Vagina (tissue), 2 donors: ENCODE results near the gene HTR6. TPM values are rescaled to one million over a fixed set of nuclear protein-coding genes. Genes with fewer than 3 reads are reported as not detected.

ENCODE experiments used
- DNase-seq, 2 donors: peaks; one replicate each; pipeline ENCODE4 v3.0.0-alpha.2; 2017; ENCODE audit errors: extremely low spot score in 2 of 2
- H3K27ac ChIP-seq: fragments of 200-600 bp; sonication (generic); one replicate; pipeline ENCODE4 v1.5.1; 2019
- H3K27me3 ChIP-seq: fragments of 200-600 bp; sonication (generic); one replicate; pipeline ENCODE4 v1.5.1; 2019
- H3K36me3 ChIP-seq, 2 donors: fragments of 200-600 bp; sonication (generic); one replicate each; pipeline ENCODE4 v1.5.1; 2017 to 2019
- H3K4me1 ChIP-seq: fragments of 200-600 bp; sonication (generic); one replicate; pipeline ENCODE4 v1.5.1; 2019
- H3K4me3 ChIP-seq, 2 donors: fragments of 200-600 bp; sonication (generic); 1 replicate in 1 of 2; 2 replicates in 1 of 2; pipeline ENCODE4 v1.5.1; 2016 to 2019
- H3K9me3 ChIP-seq: fragments of 200-600 bp; sonication (generic); one replicate; pipeline ENCODE4 v1.5.1; 2019
- POLR2A ChIP-seq, 2 donors: fragments of 450-650 bp; IDR thresholded peaks; one replicate each; pipeline ENCODE4 v1.6.1; 2017; ENCODE audit warnings: antibody characterized with exemption in 2 of 2, mild to moderate bottlenecking in 2 of 2, moderate library complexity in 2 of 2
- POLR2AphosphoS5 ChIP-seq, 2 donors: sonication (generic); formaldehyde crosslinking; IDR thresholded peaks; one replicate each; pipeline ENCODE4 v1.9.0; 2017; ENCODE audit warnings: antibody characterized with exemption in 2 of 2, mild to moderate bottlenecking in 2 of 2, low read depth in 1 of 2; ENCODE audit not compliant: insufficient read depth in 1 of 2
- intact Hi-C: fragments of 100-400 bp; cut with DNase I; formaldehyde crosslinking; loops from one replicate; pipeline ENCODE4 v1.15.1; 2023
- total RNA-seq: library from RNA; depleted of rRNA; stranded (reverse); fragments of >200 nt; gene quantifications from one replicate; pipeline ENCODE4 v1.2.3, GENCODE V29; 2016
- TF ChIP-seq, protein P1 (sequence below), 3 experiments: fragments of 450-650 bp in 2 of 3; fragments of 200-600 bp in 1 of 3; sonication (generic) in 1 of 3; IDR thresholded peaks; one replicate each; pipeline ENCODE4 v1.5.1; 2017 to 2019; ENCODE audit warnings: antibody characterized with exemption in 3 of 3, mild to moderate bottlenecking in 2 of 3, moderate library complexity in 2 of 3

The HTR6 gene
- total RNA-seq, 1 donor from 2014 or later = not detected

DNA sequence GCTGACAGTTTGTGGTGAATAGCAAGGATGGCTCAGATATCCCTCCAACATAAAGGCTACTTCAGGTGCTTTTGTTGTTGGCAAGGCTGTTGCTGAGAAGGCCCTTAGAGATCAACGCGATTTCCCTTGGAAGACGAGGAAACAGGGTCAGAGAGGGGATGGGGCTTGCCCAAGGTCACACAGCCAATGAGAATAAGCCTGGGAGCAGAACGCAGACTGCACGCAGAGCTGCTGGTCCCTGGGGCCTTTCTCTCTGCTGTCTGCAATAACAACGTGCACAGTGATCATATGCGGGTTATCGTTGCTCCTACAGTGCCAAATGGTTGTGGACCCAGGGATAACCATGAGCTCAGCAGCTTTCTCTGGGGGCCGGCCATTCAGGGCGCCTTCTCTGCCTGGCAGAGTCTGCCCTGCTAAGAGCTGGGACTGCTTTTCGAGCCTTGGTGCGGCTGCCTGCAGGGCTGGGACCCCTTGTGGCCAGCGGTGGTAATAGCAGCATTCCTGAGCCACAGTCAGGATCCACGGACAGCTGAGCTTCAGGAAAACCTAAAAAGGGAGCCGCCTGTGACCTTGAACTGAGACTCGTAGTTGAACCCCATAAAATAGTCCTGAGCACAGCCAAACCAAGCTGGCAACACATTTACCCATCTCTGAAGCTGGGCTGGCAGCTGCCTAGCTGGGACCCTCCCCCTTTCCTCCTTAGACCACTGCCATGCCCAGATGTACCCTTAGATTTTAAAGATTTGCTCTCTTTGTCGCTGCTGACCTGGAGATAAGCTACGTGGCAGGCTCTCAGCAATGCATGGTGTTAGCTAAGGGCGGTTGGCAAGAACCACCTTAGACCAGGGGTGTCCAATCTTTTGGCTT lies 39.8 kb downstream of the HTR6 start:
- TF ChIP-seq POLR2AphosphoS5 (IDR thresholded peaks at IDR 0.05; ENCODE audit: insufficient read depth in 1 of 2, low read depth in 1 of 2) (no peak), POLR2A (IDR thresholded peaks at IDR 0.05) (no peak)
- TF ChIP-seq, protein P1, sequence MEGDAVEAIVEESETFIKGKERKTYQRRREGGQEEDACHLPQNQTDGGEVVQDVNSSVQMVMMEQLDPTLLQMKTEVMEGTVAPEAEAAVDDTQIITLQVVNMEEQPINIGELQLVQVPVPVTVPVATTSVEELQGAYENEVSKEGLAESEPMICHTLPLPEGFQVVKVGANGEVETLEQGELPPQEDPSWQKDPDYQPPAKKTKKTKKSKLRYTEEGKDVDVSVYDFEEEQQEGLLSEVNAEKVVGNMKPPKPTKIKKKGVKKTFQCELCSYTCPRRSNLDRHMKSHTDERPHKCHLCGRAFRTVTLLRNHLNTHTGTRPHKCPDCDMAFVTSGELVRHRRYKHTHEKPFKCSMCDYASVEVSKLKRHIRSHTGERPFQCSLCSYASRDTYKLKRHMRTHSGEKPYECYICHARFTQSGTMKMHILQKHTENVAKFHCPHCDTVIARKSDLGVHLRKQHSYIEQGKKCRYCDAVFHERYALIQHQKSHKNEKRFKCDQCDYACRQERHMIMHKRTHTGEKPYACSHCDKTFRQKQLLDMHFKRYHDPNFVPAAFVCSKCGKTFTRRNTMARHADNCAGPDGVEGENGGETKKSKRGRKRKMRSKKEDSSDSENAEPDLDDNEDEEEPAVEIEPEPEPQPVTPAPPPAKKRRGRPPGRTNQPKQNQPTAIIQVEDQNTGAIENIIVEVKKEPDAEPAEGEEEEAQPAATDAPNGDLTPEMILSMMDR (IDR thresholded peaks at IDR 0.05) = peak; percentile 71 to 92 (median 84)
- intact Hi-C loops = no loop called here
- no peak overlapping the region for H3K4me3 ChIP-seq
- H3K36me3 ChIP-seq = peaks cover 0 to 5% of the 10 kb centered on the region in 2 donors
- no peaks in the 10 kb centered on the region for H3K9me3 ChIP-seq
- H3K27me3 ChIP-seq = no peaks in the 10 kb centered on the region
- no peak for DNase-seq
- H3K4me1 ChIP-seq = peaks cover 8% of the 10 kb centered on the region
- H3K27ac ChIP-seq = no peak overlapping the region

DNA sequence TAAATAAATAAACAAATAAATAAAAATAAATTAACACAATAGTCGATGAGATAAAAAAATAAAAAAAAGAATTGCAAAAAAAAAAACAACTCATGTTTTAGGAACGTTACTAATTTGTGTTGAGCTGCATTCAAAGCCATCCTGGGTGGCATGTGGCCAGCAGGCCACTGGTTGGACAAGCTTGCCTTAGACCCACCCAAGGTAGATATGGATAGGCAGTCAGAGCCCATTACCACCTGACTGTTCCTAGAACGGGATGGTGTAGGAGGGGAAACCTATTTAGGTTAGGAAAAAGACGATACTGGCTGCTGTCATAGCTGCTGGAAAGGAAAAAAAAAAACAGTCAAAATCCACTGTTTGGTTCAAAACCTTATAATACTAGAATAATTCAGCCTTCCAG lies 40.8 kb downstream of the HTR6 start:
- intact Hi-C loops = no loop called here
- Histone ChIP-seq H3K9me3 (no peaks in the 10 kb centered on the region), H3K4me1 (peaks cover 8% of the 10 kb centered on the region), H3K4me3 (no peak overlapping the region), H3K36me3 (peaks cover 0 to 3% of the 10 kb centered on the region in 2 donors), H3K27ac (no peak overlapping the region), H3K27me3 (no peaks in the 10 kb centered on the region)
- TF ChIP-seq POLR2AphosphoS5 (IDR thresholded peaks at IDR 0.05; ENCODE audit: insufficient read depth in 1 of 2, low read depth in 1 of 2) (no peak), POLR2A (IDR thresholded peaks at IDR 0.05) (no peak)
- TF ChIP-seq, protein P1 (IDR thresholded peaks at IDR 0.05) = no peak
- DNase-seq = no peak

DNA sequence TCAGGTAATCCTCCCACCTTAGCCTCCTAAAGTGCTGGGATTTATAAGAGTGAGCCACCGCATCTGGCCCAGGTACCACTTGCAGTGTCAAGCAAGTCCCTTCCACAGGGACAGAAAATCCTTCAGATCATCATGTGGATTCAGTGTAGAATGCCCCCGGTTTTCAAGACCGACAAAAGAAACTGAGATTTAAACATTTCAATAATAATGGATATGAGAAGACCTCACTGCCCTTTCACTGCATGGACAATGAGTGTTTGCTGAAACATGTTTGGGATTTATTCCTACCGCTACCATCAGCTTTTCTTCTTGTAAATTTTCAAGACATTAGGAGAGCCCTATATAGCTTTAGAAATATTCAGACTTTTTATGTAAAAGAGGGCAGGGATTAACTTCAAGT lies 41.5 kb downstream of the HTR6 start:
- DNase-seq = no peak
- TF ChIP-seq POLR2AphosphoS5 (IDR thresholded peaks at IDR 0.05; ENCODE audit: insufficient read depth in 1 of 2, low read depth in 1 of 2) (no peak), POLR2A (IDR thresholded peaks at IDR 0.05) (no peak)
- TF ChIP-seq, protein P1 (IDR thresholded peaks at IDR 0.05) = no peak
- intact Hi-C loops = no loop called here
- Histone ChIP-seq H3K4me1 (peaks cover 8% of the 10 kb centered on the region), H3K9me3 (no peaks in the 10 kb centered on the region), H3K27me3 (no peaks in the 10 kb centered on the region), H3K36me3 (no peaks in the 10 kb centered on the region), H3K27ac (no peak overlapping the region), H3K4me3 (no peak overlapping the region)

DNA sequence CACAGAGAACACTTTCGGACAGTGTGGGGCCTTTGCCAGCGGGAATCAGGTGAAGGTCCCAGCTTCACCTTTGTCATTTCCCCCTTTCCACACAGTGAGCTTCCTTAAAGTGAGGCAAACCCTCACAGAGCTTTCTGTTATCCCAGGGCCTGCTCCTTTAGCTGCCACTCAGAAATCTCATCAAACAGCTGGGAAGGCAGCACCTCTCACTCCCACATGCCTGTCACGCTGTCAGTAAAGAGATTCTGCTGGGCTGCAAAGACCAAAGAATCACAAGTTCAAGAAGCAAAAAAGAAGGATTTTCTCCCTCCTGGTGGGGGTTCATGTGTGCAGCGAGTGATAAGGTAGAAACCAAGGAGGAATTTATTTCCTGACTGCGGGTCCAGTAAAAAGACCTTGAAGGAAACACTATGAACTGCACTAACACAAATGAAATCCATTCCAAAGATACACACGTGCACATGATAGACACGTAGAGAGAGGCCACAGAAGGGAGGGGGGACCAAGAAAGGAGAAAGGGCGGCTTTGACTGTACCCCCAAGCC lies 44.0 kb downstream of the HTR6 start:
- Histone ChIP-seq H3K36me3 (no peaks in the 10 kb centered on the region), H3K27me3 (no peaks in the 10 kb centered on the region), H3K27ac (no peak overlapping the region), H3K9me3 (no peaks in the 10 kb centered on the region), H3K4me1 (peaks cover 8% of the 10 kb centered on the region), H3K4me3 (no peak overlapping the region)
- DNase-seq = no peak
- intact Hi-C loops = no loop called here
- TF ChIP-seq, protein P1 (IDR thresholded peaks at IDR 0.05) = no peak
- TF ChIP-seq POLR2AphosphoS5 (IDR thresholded peaks at IDR 0.05; ENCODE audit: insufficient read depth in 1 of 2, low read depth in 1 of 2) (no peak), POLR2A (IDR thresholded peaks at IDR 0.05) (no peak)
